Measurements from ENCODE around the gene VGF.

- no peak for TF ChIP-seq YY1 (IDR thresholded peaks at IDR 0.05; ENCODE audit: insufficient read depth, insufficient read length)
- no peak for TF ChIP-seq SUZ12 (IDR thresholded peaks at IDR 0.05; ENCODE audit: extremely low read depth, insufficient read depth, insufficient read length)
These were observed 30.5 kb upstream of the VGF start for GRCh38 chr7:101195884-101196283.

Data from NT2/D1 (cell line).